MM.1S (cell line): ENCODE results near the gene MDGA2.

ENCODE experiments used
- DNase-seq: peaks from one replicate; pipeline ENCODE4 v3.0.0-alpha.2; 2015
- H2AFZ ChIP-seq: fragments of 300-600 bp; sonication (generic); 2 replicates; pipeline ENCODE4 v1.6.0; 2016; ENCODE audit warnings: antibody characterized with exemption, low read length
- H3F3A ChIP-seq: fragments of 300-600 bp; sonication (generic); 2 replicates; pipeline ENCODE4 v1.6.1; 2016; ENCODE audit warnings: mild to moderate bottlenecking, antibody characterized with exemption, low read length, moderate library complexity, mixed read lengths; ENCODE audit not compliant: insufficient read depth
- H3K27ac ChIP-seq: fragments of 300-600 bp; sonication (generic); 2 replicates; pipeline ENCODE4 v1.5.1; 2016; ENCODE audit warnings: mild to moderate bottlenecking, low read length
- H3K27me3 ChIP-seq: fragments of 300-600 bp; sonication (generic); replicated peaks from 2 replicates; pipeline ENCODE4 v1.6.0; 2016; ENCODE audit warnings: low read length; ENCODE audit not compliant: insufficient read depth
- H3K36me3 ChIP-seq: fragments of 300-600 bp; sonication (generic); replicated peaks from 2 replicates; pipeline ENCODE4 v1.6.1; 2016; ENCODE audit warnings: mild to moderate bottlenecking, low read length, mixed read lengths; ENCODE audit not compliant: insufficient read depth
- H3K4me1 ChIP-seq: fragments of 300-600 bp; sonication (generic); 2 replicates; pipeline ENCODE4 v1.6.1; 2016; ENCODE audit warnings: low read length, mixed read lengths
- H3K4me2 ChIP-seq: fragments of 300-600 bp; sonication (generic); 2 replicates; pipeline ENCODE4 v1.6.0; 2016; ENCODE audit warnings: low read depth, low read length
- H3K4me3 ChIP-seq: fragments of 300-600 bp; sonication (generic); 2 replicates; pipeline ENCODE4 v1.5.1; 2016; ENCODE audit warnings: low read length, mixed read lengths
- H3K79me2 ChIP-seq: fragments of 300-600 bp; sonication (generic); 2 replicates; pipeline ENCODE4 v1.6.1; 2016; ENCODE audit warnings: mixed run types, low read length, mixed read lengths
- H3K9ac ChIP-seq: fragments of 300-600 bp; sonication (generic); 2 replicates; pipeline ENCODE4 v1.6.1; 2016; ENCODE audit warnings: low read length, mixed read lengths
- H3K9me2 ChIP-seq: fragments of 300-600 bp; sonication (generic); replicated peaks from 2 replicates; pipeline ENCODE4 v1.6.1; 2016; ENCODE audit warnings: mild to moderate bottlenecking, low read length, mixed read lengths; ENCODE audit not compliant: insufficient read depth
- H3K9me3 ChIP-seq: fragments of 300-600 bp; sonication (generic); replicated peaks from 2 replicates; pipeline ENCODE4 v1.6.1; 2016; ENCODE audit warnings: mild to moderate bottlenecking, low read length, mixed read lengths; ENCODE audit not compliant: insufficient read depth
- H4K20me1 ChIP-seq: fragments of 300-600 bp; sonication (generic); 2 replicates; pipeline ENCODE4 v1.6.1; 2016; ENCODE audit warnings: mild to moderate bottlenecking, low read length, moderate library complexity, mixed read lengths; ENCODE audit not compliant: insufficient read depth
- CTCF ChIP-seq: fragments of 300-600 bp; sonication (generic); IDR thresholded peaks from 2 replicates; pipeline ENCODE4 v1.5.1; 2016; ENCODE audit warnings: antibody characterized with exemption, low read length, mixed read lengths
- EZH2 ChIP-seq: fragments of 300-600 bp; sonication (generic); optimal IDR thresholded peaks from 2 replicates; pipeline ENCODE3; 2017; ENCODE audit warnings: low read depth, mild to moderate bottlenecking, antibody characterized with exemption, low read length, mixed read lengths
- EZH2phosphoT487 ChIP-seq: fragments of 300-600 bp; sonication (generic); IDR thresholded peaks from 2 replicates; pipeline ENCODE4 v1.6.1; 2018; ENCODE audit warnings: antibody characterized with exemption, low read length

Gene MDGA2

GRCh38 chr14:47442211-47442610, 233.2 kb downstream of the MDGA2 start:
- no peak overlapping the region for H3K27ac ChIP-seq
- H3K27me3 ChIP-seq: no peaks in the 10 kb centered on the region
- DNase-seq: no peak
- no peaks in the 10 kb centered on the region for H3K36me3 ChIP-seq
- no peak overlapping the region for H2AFZ ChIP-seq
- no peaks in the 10 kb centered on the region for H4K20me1 ChIP-seq
- H3K9ac ChIP-seq: no peak overlapping the region
- TF ChIP-seq EZH2phosphoT487: no peak
- TF ChIP-seq CTCF: no peak
- TF ChIP-seq EZH2: no peak
- H3K4me3 ChIP-seq: no peak overlapping the region
- H3K9me2 ChIP-seq: no peaks in the 10 kb centered on the region
- no peaks in the 10 kb centered on the region for H3K4me1 ChIP-seq
- no peak overlapping the region for H3K4me2 ChIP-seq
- no peaks in the 10 kb centered on the region for H3F3A ChIP-seq
- no peaks in the 10 kb centered on the region for H3K79me2 ChIP-seq
- H3K9me3 ChIP-seq: no peaks in the 10 kb centered on the region

- Histone ChIP-seq H3K9me3 (no peaks in the 10 kb centered on the region), H3F3A (no peaks in the 10 kb centered on the region), H3K4me3 (no peak overlapping the region), H3K9me2 (no peaks in the 10 kb centered on the region), H3K9ac (no peak overlapping the region), H3K27ac (no peak overlapping the region), H3K27me3 (no peaks in the 10 kb centered on the region), H4K20me1 (no peaks in the 10 kb centered on the region), H3K79me2 (no peaks in the 10 kb centered on the region), H2AFZ (no peak overlapping the region), H3K4me2 (no peak overlapping the region), H3K36me3 (no peaks in the 10 kb centered on the region), H3K4me1 (no peaks in the 10 kb centered on the region)
- DNase-seq: no peak
- no peak for TF ChIP-seq EZH2
- no peak for TF ChIP-seq EZH2phosphoT487
- no peak for TF ChIP-seq CTCF
Observed at GRCh38 chr14:47439953-47440352, 235.5 kb downstream of the MDGA2 start.

GRCh38 chr14:47438650-47439140, 236.7 kb downstream of the MDGA2 start:
- Histone ChIP-seq H3K36me3 (no peaks in the 10 kb centered on the region), H4K20me1 (no peaks in the 10 kb centered on the region), H3F3A (no peaks in the 10 kb centered on the region), H3K27ac (no peak overlapping the region), H2AFZ (no peak overlapping the region), H3K4me2 (no peak overlapping the region), H3K27me3 (no peaks in the 10 kb centered on the region), H3K4me3 (no peak overlapping the region), H3K9me2 (no peaks in the 10 kb centered on the region), H3K4me1 (no peaks in the 10 kb centered on the region), H3K9ac (no peak overlapping the region), H3K79me2 (no peaks in the 10 kb centered on the region), H3K9me3 (no peaks in the 10 kb centered on the region)
- no peak for TF ChIP-seq CTCF
- no peak for DNase-seq
